HG03457 (cell line): ENCODE measurements around the gene ALDH9A1.
A peak's percentile ranks its signal among the peaks of the same experiment; 100 is the strongest.
"Not testable (repeated sequence)": the region's sequence is repeated elsewhere in the genome, so short reads cannot be mapped to it uniquely, and the experiment has no call there.

ENCODE experiments used
- ATAC-seq: cut with Tn5 transposase; IDR thresholded peaks from one replicate; pipeline ENCODE4 v1.9.1; 2021; ENCODE audit warnings: moderate number of reproducible peaks; ENCODE audit not compliant: unreplicated experiment

Gene ALDH9A1

GRCh38 chr1:165647517-165647916 is 50.8 kb downstream of the ALDH9A1 start:
- ATAC-seq = no peak

- peak; percentile 43 for ATAC-seq
Observed at GRCh38 chr1:165645654-165646366, 52.6 kb downstream of the ALDH9A1 start.

- ATAC-seq = no peak
Observed at GRCh38 chr1:165644064-165644735, 54.2 kb downstream of the ALDH9A1 start.

GRCh38 chr1:165641231-165641987 is 57.0 kb downstream of the ALDH9A1 start:
- ATAC-seq = no peak

DNA sequence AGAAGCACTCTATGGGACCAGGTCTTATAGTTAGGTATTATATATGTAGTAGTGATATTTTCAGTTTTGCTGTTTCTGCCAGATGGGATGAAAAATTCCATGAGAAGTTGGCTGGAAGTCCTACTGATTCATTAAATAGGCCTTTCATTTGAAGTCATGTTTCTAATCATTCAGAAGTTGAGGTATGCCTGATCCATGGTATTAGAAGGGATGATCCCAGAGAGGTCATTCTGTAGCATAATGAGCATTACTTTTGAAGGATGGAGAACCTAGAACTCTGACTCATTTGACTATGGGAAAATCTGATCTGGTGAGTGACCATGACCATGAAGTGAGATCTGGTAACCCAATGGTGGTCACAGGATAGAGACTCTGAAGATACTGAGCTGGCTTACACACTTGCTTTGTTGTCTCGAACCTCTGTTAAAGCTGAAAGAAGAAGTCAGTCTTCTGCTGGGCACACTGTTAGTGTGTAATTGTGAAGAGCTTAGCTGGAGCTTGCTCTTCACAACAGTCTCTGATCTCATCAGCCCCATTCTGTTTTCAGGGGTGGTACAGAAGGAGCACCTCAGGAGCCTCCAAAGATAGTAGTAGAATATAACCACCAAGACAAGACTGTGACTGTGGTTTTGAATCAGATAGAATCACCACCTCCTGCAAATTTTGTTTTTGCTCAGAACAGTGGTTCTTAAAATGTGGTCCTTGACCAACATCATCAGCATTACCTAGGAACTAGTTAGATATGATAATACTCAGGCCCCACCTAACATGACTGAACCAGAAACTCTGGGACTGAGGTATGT is 58.3 kb downstream of the ALDH9A1 start:
- ATAC-seq = no peak

DNA sequence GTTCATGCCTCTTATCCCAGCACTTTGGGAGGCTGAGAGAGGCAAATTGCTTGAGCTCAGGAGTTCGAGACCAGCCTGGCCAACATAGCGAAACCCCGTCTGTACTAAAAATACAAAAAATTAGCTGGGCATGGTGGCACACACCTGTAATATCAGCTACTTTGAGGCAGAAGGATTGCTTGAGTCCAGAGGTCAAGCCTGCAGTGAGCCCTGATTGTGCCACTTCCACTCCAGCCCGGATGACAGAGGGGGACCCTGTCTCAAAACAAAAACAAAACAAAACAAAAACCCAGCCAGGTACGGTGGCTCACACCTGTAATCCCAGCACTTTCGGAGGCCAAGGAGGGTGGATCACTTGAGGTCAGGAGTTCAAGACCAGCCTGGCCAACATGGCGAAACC is 60.2 kb downstream of the ALDH9A1 start:
- ATAC-seq = not testable (repeated sequence)

DNA sequence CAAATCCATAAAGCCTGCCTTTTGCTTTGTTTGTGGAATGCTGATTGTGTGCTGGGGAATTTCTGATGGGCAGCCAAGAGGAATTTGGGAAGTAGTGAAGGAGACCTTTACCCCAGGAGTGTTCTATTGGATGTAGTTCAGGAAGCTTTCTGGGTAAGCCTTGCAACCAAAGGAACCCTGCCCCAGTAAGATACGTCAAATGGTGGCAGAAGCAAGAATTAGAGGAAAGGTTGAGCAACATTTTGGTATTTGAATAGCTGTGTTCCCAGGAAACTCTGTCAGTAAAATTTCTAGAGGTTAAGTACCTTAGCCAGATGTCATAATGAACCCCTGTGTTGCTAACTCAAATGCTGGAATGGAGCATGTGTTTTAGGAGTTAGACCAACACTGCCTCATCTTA is 60.9 kb downstream of the ALDH9A1 start:
- ATAC-seq = no peak

DNA sequence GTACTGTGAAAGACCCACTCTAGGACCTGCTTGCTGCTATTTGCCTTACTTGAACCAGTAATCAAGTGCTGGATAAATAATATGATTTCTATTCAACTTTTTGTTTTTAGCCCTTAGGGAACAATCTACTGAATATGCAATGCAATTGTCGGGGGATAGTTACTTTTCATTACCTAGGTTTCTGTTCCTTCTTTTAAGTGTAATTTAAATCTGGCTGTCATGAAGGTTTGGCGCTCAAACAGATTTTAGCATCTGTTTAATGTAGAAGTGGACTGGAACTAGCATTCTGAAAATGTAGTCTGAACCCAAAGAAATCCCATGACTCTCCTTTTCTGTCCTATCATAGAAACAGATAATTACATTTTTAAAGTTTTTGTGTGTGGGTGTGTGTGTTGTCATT is 62.5 kb downstream of the ALDH9A1 start:
- ATAC-seq = no peak

DNA sequence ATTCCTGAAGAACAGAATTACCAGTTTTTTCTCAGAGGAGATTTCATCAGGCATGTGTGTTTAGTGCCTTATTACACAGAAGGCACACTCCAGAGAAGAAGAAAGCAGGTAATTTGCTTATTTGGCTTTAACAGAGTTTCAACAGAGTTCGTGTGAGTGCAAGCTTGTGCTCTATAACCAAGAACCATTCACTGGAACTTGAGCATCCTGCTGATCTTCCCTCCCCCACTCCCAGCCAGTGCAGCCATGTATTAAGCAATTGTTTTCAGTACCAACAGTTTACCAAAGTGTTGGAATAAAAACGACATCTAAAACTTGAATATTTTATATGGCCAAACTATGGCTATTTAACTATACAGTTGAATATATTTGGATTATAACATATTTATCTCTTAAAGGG is 63.0 kb downstream of the ALDH9A1 start:
- ATAC-seq = no peak

DNA sequence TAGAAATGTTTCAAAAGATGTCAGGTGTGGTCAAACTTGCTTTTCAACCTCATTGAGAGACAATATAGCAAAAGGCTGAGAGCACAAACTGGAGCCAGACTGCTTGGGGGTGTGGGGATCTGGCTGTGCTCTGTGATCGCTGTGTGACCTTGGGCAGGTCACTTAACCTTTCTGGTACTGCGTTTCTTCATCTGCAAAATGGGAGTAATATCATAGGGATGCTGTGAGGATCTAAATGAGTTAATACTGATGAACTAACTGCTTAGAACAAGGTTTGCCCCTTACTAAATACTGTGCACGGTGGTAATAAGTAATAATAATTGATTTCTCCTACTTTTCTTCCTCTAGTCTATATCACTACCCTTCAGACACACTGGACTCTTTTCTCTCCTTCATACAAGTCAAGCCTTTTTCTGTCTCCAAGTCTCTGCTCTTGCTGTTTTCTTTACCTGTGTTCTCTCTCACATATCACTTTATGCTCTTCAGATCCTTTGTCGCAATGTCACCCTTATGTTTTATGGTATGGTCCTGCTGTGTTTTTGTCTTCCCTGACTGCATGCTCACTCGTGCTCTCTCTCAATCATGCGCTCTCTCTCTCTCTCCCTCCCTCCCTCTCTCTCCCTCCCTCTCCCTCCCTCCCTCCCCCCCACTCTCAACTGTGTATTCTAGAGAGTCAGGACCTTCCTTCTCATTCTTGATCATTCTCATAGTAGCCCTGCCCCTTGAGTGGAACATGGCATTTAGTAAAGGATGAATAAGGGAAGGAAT is 64.0 kb downstream of the ALDH9A1 start:
- ATAC-seq = no peak

DNA sequence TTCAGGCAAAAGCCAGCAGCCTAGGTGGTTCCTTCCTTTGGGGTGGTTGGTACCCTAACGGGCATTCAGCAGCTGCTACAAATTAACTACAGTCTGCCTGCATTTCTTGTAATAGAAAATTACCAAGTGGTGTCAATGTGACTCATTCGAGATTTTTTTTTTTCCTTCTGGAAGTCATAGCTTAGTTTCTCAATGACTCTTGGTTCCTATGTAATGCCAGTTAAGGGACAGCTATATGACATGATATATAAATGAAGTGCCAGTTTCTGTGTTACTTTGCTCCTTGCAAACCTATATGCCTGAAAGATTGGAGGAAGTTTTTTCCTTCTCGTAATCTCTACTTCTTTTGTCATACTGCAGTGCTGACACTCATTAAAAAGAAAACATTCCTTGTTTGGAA is 64.7 kb downstream of the ALDH9A1 start:
- no peak for ATAC-seq

- no peak for ATAC-seq
Observed at GRCh38 chr1:165632491-165632890, 65.9 kb downstream of the ALDH9A1 start.

- no peak for ATAC-seq
Observed at GRCh38 chr1:165632152-165632469, 66.3 kb downstream of the ALDH9A1 start.

DNA sequence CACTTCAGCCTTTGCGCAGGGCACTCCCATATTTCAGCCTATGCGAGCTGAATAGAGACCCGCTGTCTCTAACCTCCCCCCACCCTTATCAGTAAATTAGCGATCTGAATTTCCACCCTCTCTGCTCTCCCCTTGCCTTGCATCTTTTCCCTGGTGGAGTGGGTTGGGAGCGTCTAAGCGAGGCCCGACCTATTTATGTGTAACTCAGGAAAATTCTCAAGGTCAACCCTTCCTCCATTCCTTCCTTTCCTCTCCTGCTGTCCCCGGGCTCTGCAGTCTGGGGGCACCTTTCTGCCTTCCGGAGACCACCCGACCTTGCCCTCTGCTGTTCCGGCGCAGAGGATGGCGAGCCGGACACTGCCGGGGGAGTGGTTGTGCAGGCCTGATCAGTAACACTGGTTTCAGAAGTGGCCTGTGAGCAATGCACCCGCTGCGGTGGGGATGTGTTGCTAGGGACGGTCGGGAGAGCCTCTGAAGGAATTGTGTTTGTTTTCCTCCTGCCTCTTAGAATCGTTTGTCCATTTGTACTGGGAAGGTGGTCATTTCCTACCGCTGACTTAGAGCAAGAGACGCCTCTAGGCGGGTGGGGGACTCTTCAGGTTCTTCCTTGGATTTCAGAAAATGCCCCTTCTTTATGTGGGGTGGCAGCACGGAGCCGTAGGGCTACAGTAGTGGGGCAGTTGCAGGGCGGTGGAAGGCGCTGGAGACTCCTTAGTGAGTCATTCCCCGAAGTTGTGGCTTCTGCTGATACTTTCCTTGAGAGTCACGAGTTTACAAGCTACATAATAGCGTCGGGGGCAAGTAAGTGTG is 66.8 kb downstream of the ALDH9A1 start:
- ATAC-seq = peak; percentile 31

- ATAC-seq = peak; percentile 78
Observed at GRCh38 chr1:165630629-165631341, 67.6 kb downstream of the ALDH9A1 start, which contains the start of gene MGST3. Gene MGST3 (plus strand): TSS chr1:165631234. CDS start chr1:165649848, 18,614 bp downstream.

GRCh38 chr1:165629848-165630628 is 68.3 kb downstream of the ALDH9A1 start:
- ATAC-seq = no peak

GRCh38 chr1:165629151-165629550 is 69.2 kb downstream of the ALDH9A1 start:
- no peak for ATAC-seq

GRCh38 chr1:165628147-165628822 is 70.1 kb downstream of the ALDH9A1 start:
- ATAC-seq = no peak
